Kidney epithelial cell (primary cell): ENCODE data around the gene HNRNPA2B1. TPM values are rescaled to one million over a fixed set of nuclear protein-coding genes. Genes with fewer than 3 reads are reported as not detected.

ENCODE experiments used
- DNase-seq: peaks from one replicate; pipeline ENCODE4 v3.0.0-alpha.2; 2010; ENCODE audit warnings: low read depth
- H3K27me3 ChIP-seq: 2 replicates; pipeline ENCODE4 v1.6.0; 2011; ENCODE audit warnings: low read length; ENCODE audit not compliant: control insufficient read depth, insufficient read depth
- H3K36me3 ChIP-seq: 2 replicates; pipeline ENCODE4 v1.5.1; 2011; ENCODE audit warnings: low read length; ENCODE audit not compliant: control insufficient read depth, insufficient read depth
- H3K4me3 ChIP-seq: 2 replicates; pipeline ENCODE4 v1.5.1; 2011; ENCODE audit warnings: low read depth, mild to moderate bottlenecking, control low read depth, low read length
- total RNA-seq: library from RNA; depleted of rRNA; stranded (reverse); fragments of >200 nt; gene quantifications from 2 replicates; pipeline ENCODE4 v1.2.3, GENCODE V29; 2015
- TF ChIP-seq, protein P1 (sequence below): IDR thresholded peaks from 2 replicates; pipeline ENCODE4 v1.5.1; 2011; ENCODE audit warnings: mild to moderate bottlenecking, moderate library complexity, low read length, control low read depth, inconsistent platforms; ENCODE audit not compliant: insufficient read depth, poor library complexity, severe bottlenecking

Gene HNRNPA2B1
- total RNA-seq, 1 donor from 2014 or later: 133 TPM

DNA sequence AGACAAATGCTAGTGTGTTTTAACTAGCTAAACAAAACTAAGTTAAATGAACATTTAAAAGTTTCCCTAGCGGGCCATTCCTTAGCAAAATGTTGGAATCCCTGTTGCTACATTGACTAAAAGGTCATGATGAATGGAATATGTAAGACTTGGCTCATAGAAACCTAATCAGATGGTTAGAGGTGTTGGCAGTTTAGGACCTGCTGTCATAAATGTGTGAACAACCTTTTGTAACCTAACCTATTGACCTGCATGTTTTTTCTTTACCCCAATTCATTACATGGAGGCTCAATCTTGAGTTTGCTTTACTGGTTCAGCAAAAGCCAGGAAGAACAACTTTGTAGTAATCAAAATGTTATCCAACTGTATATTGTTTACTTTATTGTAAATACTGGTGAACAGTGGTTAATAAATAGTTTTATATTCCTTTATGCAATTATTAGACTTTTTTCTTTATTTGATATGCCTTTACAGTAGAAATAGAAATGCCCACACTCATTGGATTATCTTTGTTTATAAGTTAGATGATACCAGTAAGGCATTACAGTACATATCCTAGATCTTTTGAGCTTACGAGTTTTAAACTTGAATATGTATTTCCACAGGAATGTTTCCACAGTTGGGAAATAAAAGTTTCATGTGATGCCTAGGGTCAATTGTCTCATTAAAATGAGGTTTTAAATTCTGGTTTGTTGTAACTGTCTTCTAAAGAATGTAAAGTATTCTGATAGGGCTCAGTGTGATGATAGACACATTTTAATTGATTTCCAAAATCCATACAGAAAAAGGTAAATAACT lies 12.6 kb upstream of the HNRNPA2B1 start:
- TF ChIP-seq, protein P1, sequence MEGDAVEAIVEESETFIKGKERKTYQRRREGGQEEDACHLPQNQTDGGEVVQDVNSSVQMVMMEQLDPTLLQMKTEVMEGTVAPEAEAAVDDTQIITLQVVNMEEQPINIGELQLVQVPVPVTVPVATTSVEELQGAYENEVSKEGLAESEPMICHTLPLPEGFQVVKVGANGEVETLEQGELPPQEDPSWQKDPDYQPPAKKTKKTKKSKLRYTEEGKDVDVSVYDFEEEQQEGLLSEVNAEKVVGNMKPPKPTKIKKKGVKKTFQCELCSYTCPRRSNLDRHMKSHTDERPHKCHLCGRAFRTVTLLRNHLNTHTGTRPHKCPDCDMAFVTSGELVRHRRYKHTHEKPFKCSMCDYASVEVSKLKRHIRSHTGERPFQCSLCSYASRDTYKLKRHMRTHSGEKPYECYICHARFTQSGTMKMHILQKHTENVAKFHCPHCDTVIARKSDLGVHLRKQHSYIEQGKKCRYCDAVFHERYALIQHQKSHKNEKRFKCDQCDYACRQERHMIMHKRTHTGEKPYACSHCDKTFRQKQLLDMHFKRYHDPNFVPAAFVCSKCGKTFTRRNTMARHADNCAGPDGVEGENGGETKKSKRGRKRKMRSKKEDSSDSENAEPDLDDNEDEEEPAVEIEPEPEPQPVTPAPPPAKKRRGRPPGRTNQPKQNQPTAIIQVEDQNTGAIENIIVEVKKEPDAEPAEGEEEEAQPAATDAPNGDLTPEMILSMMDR: no peak
- no peaks in the 10 kb centered on the region for H3K27me3 ChIP-seq
- H3K36me3 ChIP-seq: no peaks in the 10 kb centered on the region
- no peak for DNase-seq
- H3K4me3 ChIP-seq: no peak overlapping the region

DNA sequence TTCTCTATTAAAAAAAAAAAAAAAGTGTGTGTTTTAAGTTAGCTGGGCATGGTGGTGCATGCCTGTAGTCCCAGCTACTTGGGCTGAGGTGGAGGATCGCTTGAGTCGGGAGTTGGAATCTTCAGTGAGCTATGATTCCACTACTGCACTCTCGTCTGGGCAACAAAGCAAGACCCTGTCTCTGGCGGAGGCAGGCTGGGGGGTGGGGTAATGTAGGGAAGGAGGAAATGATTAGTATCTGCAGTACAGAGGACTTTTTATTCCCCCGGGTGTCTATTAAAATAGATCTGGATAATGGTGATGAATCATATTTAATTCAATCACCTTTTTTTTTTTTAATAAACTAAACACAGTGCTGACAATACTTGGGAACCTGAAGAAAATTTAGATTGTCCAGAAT lies 7.5 kb upstream of the HNRNPA2B1 start:
- TF ChIP-seq, protein P1: no peak
- no peaks in the 10 kb centered on the region for H3K36me3 ChIP-seq
- no peak overlapping the region for H3K4me3 ChIP-seq
- no peak for DNase-seq
- no peaks in the 10 kb centered on the region for H3K27me3 ChIP-seq

DNA sequence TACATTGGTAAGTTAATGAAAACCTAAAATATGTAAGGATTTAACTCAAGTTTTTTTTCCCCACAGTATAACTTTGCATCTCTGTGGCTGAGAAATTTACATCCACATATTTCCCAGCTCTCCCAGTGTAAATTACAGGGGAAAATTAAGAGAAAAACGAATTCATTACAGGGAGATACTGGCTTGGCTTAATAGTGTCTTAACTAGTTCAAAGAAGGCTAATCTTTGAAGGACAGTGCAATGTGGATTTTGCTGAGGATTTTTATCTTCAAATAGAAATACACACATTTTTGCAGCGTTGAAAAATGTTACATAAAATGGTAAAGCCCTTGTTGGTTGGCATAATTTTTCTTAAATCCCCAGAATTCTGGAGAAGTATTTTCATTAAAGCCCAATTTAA lies 2.5 kb upstream of the HNRNPA2B1 start:
- DNase-seq: no peak
- TF ChIP-seq, protein P1: no peak
- H3K36me3 ChIP-seq: no peaks in the 10 kb centered on the region
- H3K27me3 ChIP-seq: no peaks in the 10 kb centered on the region
- H3K4me3 ChIP-seq: peak overlapping the region; percentile 99

GRCh38 chr7:26202019-26202990 lies 1.8 kb upstream of the HNRNPA2B1 start:
- Histone ChIP-seq H3K36me3 (no peaks in the 10 kb centered on the region), H3K27me3 (no peaks in the 10 kb centered on the region), H3K4me3 (peak overlapping the region; percentile 99)
- DNase-seq: no peak
- TF ChIP-seq, protein P1: no peak

GRCh38 chr7:26201247-26202018 lies 887 bp upstream of the HNRNPA2B1 start, which contains the start of gene CBX3:
Gene CBX3 (plus strand): TSS chr7:26201745. CDS start chr7:26202999, 1,254 bp downstream.
- DNase-seq: no peak
- no peaks in the 10 kb centered on the region for H3K27me3 ChIP-seq
- TF ChIP-seq, protein P1: no peak
- peaks cover 2% of the 10 kb centered on the region for H3K36me3 ChIP-seq
- H3K4me3 ChIP-seq: peak within 1 kb of the TSS; percentile 100
